Neural crest cell (in vitro differentiated cells): Measurements from ENCODE around the gene IRF8. TPM values are rescaled to one million over a fixed set of nuclear protein-coding genes. Genes with fewer than 3 reads are reported as not detected.

ENCODE experiments used
- DNase-seq: peaks from one replicate; pipeline ENCODE4 v3.0.0; 2021; ENCODE audit warnings: low read depth, mixed read lengths, low spot score
- H3K27ac Mint-ChIP-seq: one replicate; pipeline ENCODE4 v1.8.0; 2021; ENCODE audit warnings: mild to moderate bottlenecking, mixed read lengths; ENCODE audit not compliant: unreplicated experiment
- H3K27me3 Mint-ChIP-seq: 2 replicates; pipeline ENCODE4 v1.8.0; 2021; ENCODE audit warnings: low read depth, mild to moderate bottlenecking, mixed read lengths
- H3K36me3 Mint-ChIP-seq: 2 replicates; pipeline ENCODE4 v1.8.0; 2021; ENCODE audit warnings: low read depth, mild to moderate bottlenecking, mixed read lengths
- H3K4me1 Mint-ChIP-seq: 2 replicates; pipeline ENCODE4 v1.8.0; 2021; ENCODE audit warnings: mixed read lengths
- H3K4me3 Mint-ChIP-seq: one replicate; pipeline ENCODE4 v1.8.0; 2021; ENCODE audit warnings: mild to moderate bottlenecking, mixed read lengths
- H3K9me3 Mint-ChIP-seq: 2 replicates; pipeline ENCODE4 v1.8.0; 2021; ENCODE audit warnings: mixed read lengths
- total RNA-seq: library from RNA; stranded (reverse); gene quantifications from 2 replicates; pipeline ENCODE4 v1.2.1, GENCODE V29; 2021
- TF ChIP-seq, protein P1 (sequence below): fragments of 200-600 bp; sonication (generic); conservative IDR thresholded peaks from 2 replicates; pipeline ENCODE4 v1.5.0; 2021; ENCODE audit warnings: antibody characterized with exemption, mild to moderate bottlenecking

The IRF8 gene
- total RNA-seq, 1 donor from 2014 or later: 0.19 TPM

GRCh38 chr16:85899444-85899843, 482 bp downstream of the IRF8 start:
- TF ChIP-seq, protein P1, sequence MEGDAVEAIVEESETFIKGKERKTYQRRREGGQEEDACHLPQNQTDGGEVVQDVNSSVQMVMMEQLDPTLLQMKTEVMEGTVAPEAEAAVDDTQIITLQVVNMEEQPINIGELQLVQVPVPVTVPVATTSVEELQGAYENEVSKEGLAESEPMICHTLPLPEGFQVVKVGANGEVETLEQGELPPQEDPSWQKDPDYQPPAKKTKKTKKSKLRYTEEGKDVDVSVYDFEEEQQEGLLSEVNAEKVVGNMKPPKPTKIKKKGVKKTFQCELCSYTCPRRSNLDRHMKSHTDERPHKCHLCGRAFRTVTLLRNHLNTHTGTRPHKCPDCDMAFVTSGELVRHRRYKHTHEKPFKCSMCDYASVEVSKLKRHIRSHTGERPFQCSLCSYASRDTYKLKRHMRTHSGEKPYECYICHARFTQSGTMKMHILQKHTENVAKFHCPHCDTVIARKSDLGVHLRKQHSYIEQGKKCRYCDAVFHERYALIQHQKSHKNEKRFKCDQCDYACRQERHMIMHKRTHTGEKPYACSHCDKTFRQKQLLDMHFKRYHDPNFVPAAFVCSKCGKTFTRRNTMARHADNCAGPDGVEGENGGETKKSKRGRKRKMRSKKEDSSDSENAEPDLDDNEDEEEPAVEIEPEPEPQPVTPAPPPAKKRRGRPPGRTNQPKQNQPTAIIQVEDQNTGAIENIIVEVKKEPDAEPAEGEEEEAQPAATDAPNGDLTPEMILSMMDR: no peak
- peaks cover 9% of the 10 kb centered on the region for H3K4me1 Mint-ChIP-seq
- no peaks in the 10 kb centered on the region for H3K9me3 Mint-ChIP-seq
- peaks cover 92% of the 10 kb centered on the region for H3K27me3 Mint-ChIP-seq
- no peaks in the 10 kb centered on the region for H3K36me3 Mint-ChIP-seq
- no peak overlapping the region for H3K27ac Mint-ChIP-seq
- no peak for DNase-seq
- H3K4me3 Mint-ChIP-seq: peak overlapping the region; percentile 77

- Mint-ChIP-seq H3K36me3 (no peaks in the 10 kb centered on the region), H3K9me3 (no peaks in the 10 kb centered on the region), H3K4me1 (peaks cover 9% of the 10 kb centered on the region), H3K4me3 (peak overlapping the region; percentile 25), H3K27me3 (peaks cover 86% of the 10 kb centered on the region), H3K27ac (no peak overlapping the region)
- TF ChIP-seq, protein P1: no peak
- DNase-seq: no peak
Measured at GRCh38 chr16:85900027-85900792, 1.2 kb downstream of the IRF8 start.

DNA sequence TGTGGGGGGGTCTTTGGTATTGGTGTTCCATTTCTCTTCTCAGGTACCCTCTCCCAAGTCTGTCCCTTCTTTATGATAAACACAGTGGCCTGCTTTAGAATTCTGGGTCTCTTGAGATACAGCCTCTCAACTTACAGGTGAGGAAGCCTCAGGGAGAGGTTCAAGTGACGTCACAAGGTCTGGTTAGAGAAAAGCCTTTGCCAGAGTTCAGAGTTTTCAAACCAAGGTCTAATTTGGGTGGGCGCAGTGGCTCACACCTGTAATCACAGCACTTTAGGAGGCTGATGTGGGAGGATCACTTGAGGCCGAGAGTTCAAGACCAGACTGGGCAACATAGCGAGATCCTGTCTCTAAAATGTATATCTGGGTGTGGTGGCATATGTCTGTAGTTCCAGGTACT, 2.1 kb downstream of the IRF8 start:
- DNase-seq: no peak
- H3K4me3 Mint-ChIP-seq: peak overlapping the region; percentile 18
- TF ChIP-seq, protein P1: no peak
- no peak overlapping the region for H3K27ac Mint-ChIP-seq
- H3K36me3 Mint-ChIP-seq: no peaks in the 10 kb centered on the region
- no peaks in the 10 kb centered on the region for H3K9me3 Mint-ChIP-seq
- peaks cover 9% of the 10 kb centered on the region for H3K4me1 Mint-ChIP-seq
- peaks cover 77% of the 10 kb centered on the region for H3K27me3 Mint-ChIP-seq

DNA sequence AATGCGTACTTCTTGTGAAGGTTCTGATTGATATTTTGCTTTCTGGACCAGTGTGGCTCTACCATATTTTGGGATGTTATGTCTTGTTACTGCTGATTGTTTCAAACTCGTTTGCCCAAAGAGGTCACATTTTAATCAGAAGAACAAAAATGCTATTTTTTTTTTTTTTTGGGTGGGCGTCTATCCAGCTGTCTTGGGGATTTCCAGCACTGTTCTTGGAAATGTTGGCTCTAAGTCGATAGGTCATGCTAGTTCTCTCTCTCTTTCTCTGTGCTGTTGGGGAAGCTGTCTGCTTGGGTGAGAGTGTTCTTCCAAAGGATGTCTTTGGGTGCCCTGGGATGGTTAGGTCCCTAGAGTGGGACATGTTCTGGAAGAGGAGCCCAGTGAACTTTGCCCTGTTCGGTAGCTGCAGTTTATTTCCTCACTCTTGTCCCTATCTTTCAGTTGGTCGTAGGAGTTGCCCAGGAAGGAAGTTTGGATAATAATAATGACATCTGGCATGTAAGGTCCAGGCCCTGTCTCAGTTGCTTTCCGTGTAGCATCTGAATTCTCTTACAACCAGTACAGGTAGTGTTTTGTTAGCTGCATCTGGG, 2.9 kb downstream of the IRF8 start:
- Mint-ChIP-seq H3K27me3 (peaks cover 70% of the 10 kb centered on the region), H3K36me3 (no peaks in the 10 kb centered on the region), H3K4me1 (peaks cover 9% of the 10 kb centered on the region), H3K27ac (no peak overlapping the region), H3K9me3 (no peaks in the 10 kb centered on the region), H3K4me3 (peak overlapping the region; percentile 18)
- TF ChIP-seq, protein P1: no peak
- DNase-seq: no peak

- H3K4me3 Mint-ChIP-seq: no peak overlapping the region
- TF ChIP-seq, protein P1: no peak
- H3K4me1 Mint-ChIP-seq: peaks cover 9% of the 10 kb centered on the region
- H3K27ac Mint-ChIP-seq: no peak overlapping the region
- H3K27me3 Mint-ChIP-seq: peaks cover 63% of the 10 kb centered on the region
- no peaks in the 10 kb centered on the region for H3K9me3 Mint-ChIP-seq
- no peak for DNase-seq
- H3K36me3 Mint-ChIP-seq: no peaks in the 10 kb centered on the region
Measured at GRCh38 chr16:85902366-85903155, 3.6 kb downstream of the IRF8 start.
